Measurements from ENCODE around the gene ERGIC1.
"Not testable (repeated sequence)": the region's sequence is repeated elsewhere in the genome, so short reads cannot be mapped to it uniquely, and the experiment has no call there.

The ERGIC1 gene

GRCh38 chr5:172849606-172850453, 15.8 kb downstream of the ERGIC1 start:
- DNase-seq (ENCODE audit: low read depth), result no peak
- TF ChIP-seq, protein P1, sequence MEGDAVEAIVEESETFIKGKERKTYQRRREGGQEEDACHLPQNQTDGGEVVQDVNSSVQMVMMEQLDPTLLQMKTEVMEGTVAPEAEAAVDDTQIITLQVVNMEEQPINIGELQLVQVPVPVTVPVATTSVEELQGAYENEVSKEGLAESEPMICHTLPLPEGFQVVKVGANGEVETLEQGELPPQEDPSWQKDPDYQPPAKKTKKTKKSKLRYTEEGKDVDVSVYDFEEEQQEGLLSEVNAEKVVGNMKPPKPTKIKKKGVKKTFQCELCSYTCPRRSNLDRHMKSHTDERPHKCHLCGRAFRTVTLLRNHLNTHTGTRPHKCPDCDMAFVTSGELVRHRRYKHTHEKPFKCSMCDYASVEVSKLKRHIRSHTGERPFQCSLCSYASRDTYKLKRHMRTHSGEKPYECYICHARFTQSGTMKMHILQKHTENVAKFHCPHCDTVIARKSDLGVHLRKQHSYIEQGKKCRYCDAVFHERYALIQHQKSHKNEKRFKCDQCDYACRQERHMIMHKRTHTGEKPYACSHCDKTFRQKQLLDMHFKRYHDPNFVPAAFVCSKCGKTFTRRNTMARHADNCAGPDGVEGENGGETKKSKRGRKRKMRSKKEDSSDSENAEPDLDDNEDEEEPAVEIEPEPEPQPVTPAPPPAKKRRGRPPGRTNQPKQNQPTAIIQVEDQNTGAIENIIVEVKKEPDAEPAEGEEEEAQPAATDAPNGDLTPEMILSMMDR (conservative IDR thresholded peaks at IDR 0.05; ENCODE audit: low read depth, low read length), result no peak
- H3K4me3 ChIP-seq (ENCODE audit: low read depth, low read length), result no peak overlapping the region

GRCh38 chr5:172850454-172850797, 16.4 kb downstream of the ERGIC1 start:
- no peak overlapping the region for H3K4me3 ChIP-seq (ENCODE audit: low read depth, low read length)
- TF ChIP-seq, protein P1 (conservative IDR thresholded peaks at IDR 0.05; ENCODE audit: low read depth, low read length), result no peak
- no peak for DNase-seq (ENCODE audit: low read depth)

DNA sequence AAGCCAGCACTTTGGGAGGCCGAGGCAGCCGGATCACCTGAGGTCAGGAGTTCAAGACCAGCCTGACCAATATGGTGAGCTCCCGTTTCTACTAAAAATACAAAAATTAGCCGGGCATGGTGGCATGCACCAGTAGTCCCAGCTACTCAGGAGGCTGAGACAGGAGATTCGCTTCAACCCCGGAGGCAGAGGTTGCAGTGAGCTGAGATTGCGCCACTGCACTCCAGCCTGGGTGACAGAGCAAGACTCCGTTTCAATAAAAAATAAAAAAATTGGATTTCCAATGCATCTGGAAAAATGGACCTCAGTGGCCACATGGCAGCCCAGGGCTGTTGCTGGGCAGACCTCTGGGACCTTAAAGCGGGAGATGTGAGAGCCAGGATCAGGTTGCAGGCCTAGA, 17.2 kb downstream of the ERGIC1 start:
- DNase-seq (ENCODE audit: low read depth); H3K4me3 ChIP-seq (ENCODE audit: low read depth, low read length): not testable (repeated sequence)

DNA sequence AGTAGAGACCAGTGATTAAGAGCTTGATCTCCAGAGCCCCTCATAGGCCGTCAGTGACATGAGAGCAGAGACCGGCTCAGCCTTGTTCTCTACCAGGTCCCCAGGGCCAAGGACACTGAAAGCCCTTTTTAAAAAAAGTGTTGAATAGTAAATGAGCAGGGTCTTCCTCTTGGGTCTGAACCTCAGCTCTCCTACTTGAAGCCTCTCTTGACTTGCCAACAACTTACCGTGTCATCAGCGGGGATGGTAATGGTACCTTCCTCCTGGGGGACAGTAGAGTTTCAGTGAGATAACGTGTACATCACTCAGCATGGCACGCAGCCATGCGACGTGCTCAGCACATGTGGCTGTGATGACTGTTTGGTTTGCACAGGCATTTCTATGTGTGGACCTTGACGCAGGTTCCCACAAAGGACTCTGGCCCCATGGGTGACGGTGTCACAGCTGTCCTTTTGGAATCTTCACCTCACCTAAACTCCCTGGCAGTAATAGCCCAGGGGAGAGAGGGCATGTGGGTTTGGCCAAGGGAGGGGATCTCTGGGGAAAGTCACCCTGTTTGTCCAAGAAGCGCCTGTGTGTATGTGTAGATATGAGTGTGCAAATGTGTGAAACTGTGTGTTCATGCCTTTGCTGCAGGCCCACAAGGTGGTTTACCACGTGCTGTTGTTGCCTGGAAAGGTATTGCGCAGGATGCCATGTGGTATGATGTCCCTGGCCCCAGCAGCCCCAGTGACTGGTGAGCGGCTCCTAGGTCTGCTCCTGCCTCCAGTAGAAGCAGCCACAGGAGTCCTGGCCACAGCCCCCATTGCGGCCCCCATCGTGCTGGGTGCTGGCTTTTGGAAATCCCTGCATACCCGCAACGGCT, 18.7 kb downstream of the ERGIC1 start:
- H3K4me3 ChIP-seq (ENCODE audit: low read depth, low read length), result no peak overlapping the region
- no peak for DNase-seq (ENCODE audit: low read depth)
- TF ChIP-seq, protein P1 (conservative IDR thresholded peaks at IDR 0.05; ENCODE audit: low read depth, low read length), result no peak

DNA sequence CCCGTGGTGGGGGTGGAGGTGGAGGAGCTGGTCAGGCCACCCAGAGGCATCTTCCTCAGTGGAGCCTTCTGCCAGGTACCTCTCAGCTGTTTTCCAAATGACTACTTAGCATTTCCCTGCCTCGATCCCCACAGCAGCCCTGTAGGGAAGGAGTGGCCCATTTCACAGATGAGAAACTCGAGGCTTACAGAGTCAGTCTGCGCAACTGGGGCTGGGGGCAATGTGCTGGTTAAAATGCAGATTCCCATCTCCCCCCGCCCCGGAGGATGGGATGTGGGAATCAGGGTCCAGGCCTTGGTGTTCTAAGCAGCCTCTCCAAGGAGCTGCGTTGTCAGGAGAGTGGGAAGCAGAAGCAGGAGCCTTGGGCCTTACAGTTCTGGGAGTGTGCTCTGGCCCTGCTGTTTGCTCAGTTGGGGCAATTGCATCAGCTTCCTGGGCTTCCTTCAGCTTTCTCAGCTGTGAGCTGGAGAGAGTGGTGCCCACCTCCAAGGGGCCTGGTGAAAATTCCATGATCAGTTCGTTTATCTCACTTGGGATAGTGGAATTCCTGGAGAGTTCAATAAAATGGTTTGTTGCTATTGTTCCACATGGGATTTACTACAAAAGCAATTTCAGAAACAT, 19.4 kb downstream of the ERGIC1 start:
- TF ChIP-seq, protein P1 (conservative IDR thresholded peaks at IDR 0.05; ENCODE audit: low read depth, low read length), result no peak
- DNase-seq (ENCODE audit: low read depth), result peak; percentile 67
- no peak overlapping the region for H3K4me3 ChIP-seq (ENCODE audit: low read depth, low read length)

DNA sequence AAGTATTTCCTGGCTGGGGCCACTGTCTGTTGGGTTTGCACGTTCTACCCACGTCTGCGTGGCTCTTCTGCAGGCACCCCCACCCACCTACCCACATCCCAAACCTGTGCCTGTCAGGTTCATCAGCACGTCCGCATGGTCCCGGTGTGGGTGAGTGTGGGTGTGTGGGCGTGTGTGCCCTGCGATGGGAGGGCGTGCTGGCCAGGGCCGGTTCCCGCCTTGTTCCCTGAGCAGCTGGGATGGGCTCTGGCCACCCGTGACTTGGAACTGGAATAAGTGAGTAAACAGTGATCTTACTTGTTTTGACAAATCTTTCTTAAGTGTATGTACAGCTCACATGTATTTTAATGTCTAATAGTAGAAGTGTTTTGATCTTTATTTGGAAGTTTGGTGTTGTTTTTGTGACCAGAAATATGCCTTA, 20.4 kb downstream of the ERGIC1 start:
- TF ChIP-seq, protein P1 (conservative IDR thresholded peaks at IDR 0.05; ENCODE audit: low read depth, low read length), result no peak
- no peak overlapping the region for H3K4me3 ChIP-seq (ENCODE audit: low read depth, low read length)
- DNase-seq (ENCODE audit: low read depth), result no peak

- H3K4me3 ChIP-seq (ENCODE audit: low read depth, low read length), result no peak overlapping the region
- no peak for DNase-seq (ENCODE audit: low read depth)
- TF ChIP-seq, protein P1 (conservative IDR thresholded peaks at IDR 0.05; ENCODE audit: low read depth, low read length), result no peak
These were observed 20.9 kb downstream of the ERGIC1 start for GRCh38 chr5:172854971-172855370.

All from choroid plexus epithelial cell (primary cell).